Retinal pigment epithelial cell (primary cell): ENCODE data around the gene KIFBP.
A peak's percentile ranks its signal among the peaks of the same experiment; 100 is the strongest.
"Not testable (repeated sequence)": the region's sequence is repeated elsewhere in the genome, so short reads cannot be mapped to it uniquely, and the experiment has no call there.

Experiments
- DNase-seq: peaks from one replicate; pipeline ENCODE4 v3.0.0-alpha.2; 2010; ENCODE audit warnings: low read depth
- H3K4me3 ChIP-seq: 2 replicates; pipeline ENCODE4 v1.5.1; 2011; ENCODE audit warnings: mild to moderate bottlenecking, low read length, control low read depth, moderate library complexity
- TF ChIP-seq, protein P1 (sequence below): conservative IDR thresholded peaks from 2 replicates; pipeline ENCODE4 v1.5.1; 2011; ENCODE audit warnings: low read depth, low read length, control low read depth, inconsistent platforms

The KIFBP gene

GRCh38 chr10:68988530-68989316, at the start of gene KIFBP:
Gene KIFBP (plus strand): TSS chr10:68988803. CDS start chr10:68988833, 30 bp downstream.
- peak; percentile 92 for DNase-seq
- TF ChIP-seq, protein P1, sequence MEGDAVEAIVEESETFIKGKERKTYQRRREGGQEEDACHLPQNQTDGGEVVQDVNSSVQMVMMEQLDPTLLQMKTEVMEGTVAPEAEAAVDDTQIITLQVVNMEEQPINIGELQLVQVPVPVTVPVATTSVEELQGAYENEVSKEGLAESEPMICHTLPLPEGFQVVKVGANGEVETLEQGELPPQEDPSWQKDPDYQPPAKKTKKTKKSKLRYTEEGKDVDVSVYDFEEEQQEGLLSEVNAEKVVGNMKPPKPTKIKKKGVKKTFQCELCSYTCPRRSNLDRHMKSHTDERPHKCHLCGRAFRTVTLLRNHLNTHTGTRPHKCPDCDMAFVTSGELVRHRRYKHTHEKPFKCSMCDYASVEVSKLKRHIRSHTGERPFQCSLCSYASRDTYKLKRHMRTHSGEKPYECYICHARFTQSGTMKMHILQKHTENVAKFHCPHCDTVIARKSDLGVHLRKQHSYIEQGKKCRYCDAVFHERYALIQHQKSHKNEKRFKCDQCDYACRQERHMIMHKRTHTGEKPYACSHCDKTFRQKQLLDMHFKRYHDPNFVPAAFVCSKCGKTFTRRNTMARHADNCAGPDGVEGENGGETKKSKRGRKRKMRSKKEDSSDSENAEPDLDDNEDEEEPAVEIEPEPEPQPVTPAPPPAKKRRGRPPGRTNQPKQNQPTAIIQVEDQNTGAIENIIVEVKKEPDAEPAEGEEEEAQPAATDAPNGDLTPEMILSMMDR = peak; percentile 57
- peak within 1 kb of the TSS; percentile 76 for H3K4me3 ChIP-seq

GRCh38 chr10:68938884-68939283, 49.7 kb upstream of the KIFBP start:
- DNase-seq = no peak
- TF ChIP-seq, protein P1 = no peak
- no peak overlapping the region for H3K4me3 ChIP-seq

DNA sequence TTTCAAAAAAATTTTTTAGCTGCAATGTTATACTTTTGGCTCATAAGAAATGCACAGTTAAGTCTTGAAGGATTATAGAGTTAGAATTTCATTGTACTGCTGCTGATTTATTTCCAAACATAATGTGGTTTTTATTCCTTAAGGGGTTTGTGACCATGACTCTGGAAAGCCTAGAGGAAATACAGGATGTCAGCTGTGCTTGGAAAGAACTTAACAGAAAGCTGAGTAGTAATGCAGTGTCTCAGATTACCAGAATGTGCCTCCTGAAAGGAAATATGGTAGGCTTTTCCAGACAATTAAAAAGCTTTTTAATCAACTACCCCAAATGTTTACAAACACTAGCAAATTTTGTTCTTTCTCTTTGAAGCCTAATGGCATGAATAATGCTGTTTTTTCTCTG, 47.7 kb upstream of the KIFBP start:
- not testable (repeated sequence) for DNase-seq, H3K4me3 ChIP-seq

DNA sequence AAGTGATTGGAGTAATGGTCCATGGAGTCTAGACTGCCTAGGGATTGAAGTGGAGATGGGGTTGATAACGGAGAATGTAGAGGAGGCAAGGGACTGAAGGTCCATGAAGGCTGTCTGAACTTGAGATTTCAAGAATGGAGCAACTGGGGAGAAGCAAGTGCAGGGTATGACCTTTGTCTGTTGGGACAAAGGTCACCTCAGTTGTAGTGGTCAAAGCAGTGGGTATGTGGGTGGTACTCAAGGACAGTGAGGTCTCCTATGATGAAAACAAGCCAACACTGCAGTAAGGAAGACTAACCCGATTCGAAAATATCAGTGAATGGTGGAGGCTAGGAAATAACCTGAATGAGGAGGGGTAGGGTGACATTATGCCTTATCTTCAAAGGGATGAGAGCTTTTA, 38.0 kb upstream of the KIFBP start:
- no peak for DNase-seq
- TF ChIP-seq, protein P1 = no peak

GRCh38 chr10:68954904-68955303, 33.7 kb upstream of the KIFBP start:
- TF ChIP-seq, protein P1 = no peak
- no peak overlapping the region for H3K4me3 ChIP-seq

More for the DNA sequence above, 38.0 kb upstream of the KIFBP start:
- H3K4me3 ChIP-seq = no peak overlapping the region

GRCh38 chr10:68955355-68955831, 33.2 kb upstream of the KIFBP start:
- peak overlapping the region; percentile 97 for H3K4me3 ChIP-seq
- DNase-seq = peak; percentile 27
- TF ChIP-seq, protein P1 = no peak

More at GRCh38 chr10:68954904-68955303, 33.7 kb upstream of the KIFBP start:
- no peak for DNase-seq

GRCh38 chr10:68955832-68956532, 32.6 kb upstream of the KIFBP start, which contains the start of gene DDX21:
Gene DDX21 (plus strand): TSS chr10:68956170. CDS start chr10:68956226, 56 bp downstream.
- peak; percentile 81 for DNase-seq
- TF ChIP-seq, protein P1 = peak; percentile 60
- H3K4me3 ChIP-seq = peak within 1 kb of the TSS; percentile 97
